ENCODE results near the gene HPGDS.

HPGDS gene

DNA sequence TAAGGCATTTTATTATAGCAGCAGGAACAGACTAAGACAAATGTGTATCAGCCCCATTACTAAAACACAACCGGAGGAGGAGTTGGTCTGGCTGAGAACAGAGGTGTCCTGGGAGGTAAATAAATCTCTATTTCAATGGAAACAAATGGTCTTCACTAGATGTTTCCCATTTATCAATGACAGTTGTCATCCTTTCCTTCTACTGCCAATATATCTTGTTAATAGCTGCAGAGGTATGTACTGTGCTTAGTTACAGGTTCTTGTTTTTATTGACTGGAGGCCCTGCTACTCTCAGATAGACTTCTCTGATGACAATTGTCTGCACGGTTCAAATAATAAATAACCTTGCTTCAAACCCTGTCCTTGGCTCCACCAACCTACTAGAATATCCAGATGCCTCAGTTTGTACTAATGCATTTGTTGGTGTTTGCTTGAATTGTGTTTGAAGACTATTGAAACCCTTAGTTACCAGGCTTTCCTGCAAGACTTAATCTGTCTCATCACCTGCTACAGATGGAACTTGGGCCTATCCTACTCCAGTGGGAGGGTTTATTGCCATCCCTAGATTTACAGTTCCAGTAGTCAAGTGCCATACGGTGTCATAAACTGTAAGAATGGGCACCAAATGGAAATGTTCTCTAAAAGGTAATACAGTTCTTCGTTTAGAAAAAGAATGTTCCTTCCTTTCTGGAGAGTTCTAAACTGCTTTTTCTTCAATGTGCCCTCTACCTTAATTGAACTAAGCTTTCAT is 29.8 kb upstream of the HPGDS start:
- no peaks in the 10 kb centered on the region for H3K9me3 ChIP-seq (ENCODE audit: control insufficient read depth, low read length)
- no peaks in the 10 kb centered on the region for H3K4me1 ChIP-seq (ENCODE audit: control insufficient read depth, insufficient read depth, low read length)
- H3K27me3 ChIP-seq (replicated peaks; ENCODE audit: control insufficient read depth, insufficient read depth, low read length), result no peaks in the 10 kb centered on the region
- H3K4me3 ChIP-seq (ENCODE audit: low read length), result no peak overlapping the region
- no peak overlapping the region for H3K9ac ChIP-seq (ENCODE audit: low read length)
- DNase-seq (ENCODE audit: low read depth), result no peak
- no peaks in the 10 kb centered on the region for H3K36me3 ChIP-seq (ENCODE audit: control insufficient read depth, insufficient read depth, low read length, severe bottlenecking)

DNA sequence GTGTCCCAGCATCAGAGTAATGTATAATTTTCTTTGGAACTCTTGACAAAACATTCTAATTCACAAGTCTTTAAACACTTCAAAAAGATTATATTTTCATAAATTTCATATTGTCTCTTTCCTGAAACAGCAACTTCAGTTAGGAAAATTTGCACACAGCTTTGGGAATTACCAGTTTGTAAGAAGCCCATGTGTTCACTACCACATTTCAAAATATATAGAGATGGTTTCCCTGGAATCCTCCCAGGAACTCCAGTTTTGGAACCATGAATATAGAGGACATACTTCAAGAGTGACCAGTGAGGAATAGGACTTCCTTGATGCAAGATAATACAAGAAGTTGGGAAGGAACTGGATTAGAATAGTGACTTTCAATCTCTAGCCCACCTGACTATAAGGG is 28.7 kb upstream of the HPGDS start:
- Histone ChIP-seq H3K9me3 (ENCODE audit: control insufficient read depth, low read length) (peaks cover 6% of the 10 kb centered on the region), H3K9ac (ENCODE audit: low read length) (no peak overlapping the region), H3K36me3 (ENCODE audit: control insufficient read depth, insufficient read depth, low read length, severe bottlenecking) (no peaks in the 10 kb centered on the region), H3K4me1 (ENCODE audit: control insufficient read depth, insufficient read depth, low read length) (no peaks in the 10 kb centered on the region), H3K27me3 (replicated peaks; ENCODE audit: control insufficient read depth, insufficient read depth, low read length) (no peaks in the 10 kb centered on the region), H3K4me3 (ENCODE audit: low read length) (no peak overlapping the region)
- no peak for DNase-seq (ENCODE audit: low read depth)

GRCh38 chr4:94370533-94371254 is 28.1 kb upstream of the HPGDS start:
- Histone ChIP-seq H3K9me3 (ENCODE audit: control insufficient read depth, low read length) (peaks cover 6% of the 10 kb centered on the region), H3K27me3 (replicated peaks; ENCODE audit: control insufficient read depth, insufficient read depth, low read length) (no peaks in the 10 kb centered on the region), H3K36me3 (ENCODE audit: control insufficient read depth, insufficient read depth, low read length, severe bottlenecking) (no peaks in the 10 kb centered on the region), H3K4me1 (ENCODE audit: control insufficient read depth, insufficient read depth, low read length) (no peaks in the 10 kb centered on the region), H3K4me3 (ENCODE audit: low read length) (no peak overlapping the region), H3K9ac (ENCODE audit: low read length) (no peak overlapping the region)
- no peak for DNase-seq (ENCODE audit: low read depth)

DNA sequence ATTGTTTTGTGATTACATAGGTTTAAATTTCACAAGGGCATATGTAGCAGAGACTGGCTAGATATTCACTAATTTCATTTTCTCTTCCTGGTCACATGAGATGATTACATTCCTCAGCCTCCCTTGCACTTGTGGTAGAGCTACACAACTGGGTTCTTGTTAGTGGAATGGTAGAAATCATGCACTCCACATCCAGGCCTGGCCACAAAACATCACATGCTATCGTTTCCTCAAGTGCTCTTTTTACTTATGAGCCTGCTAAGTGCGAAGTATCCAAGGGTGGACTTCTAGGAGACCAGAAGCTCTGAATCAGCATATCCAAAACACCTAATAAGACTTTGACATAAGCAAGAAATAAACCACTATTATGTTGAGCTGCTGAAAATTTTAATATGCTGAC is 26.4 kb upstream of the HPGDS start:
- no peaks in the 10 kb centered on the region for H3K27me3 ChIP-seq (replicated peaks; ENCODE audit: control insufficient read depth, insufficient read depth, low read length)

GRCh38 chr4:94368459-94368858 is 25.8 kb upstream of the HPGDS start:
- Histone ChIP-seq H3K9ac (ENCODE audit: low read length) (no peak overlapping the region), H3K4me3 (ENCODE audit: low read length) (no peak overlapping the region), H3K36me3 (ENCODE audit: control insufficient read depth, insufficient read depth, low read length, severe bottlenecking) (no peaks in the 10 kb centered on the region), H3K27me3 (replicated peaks; ENCODE audit: control insufficient read depth, insufficient read depth, low read length) (no peaks in the 10 kb centered on the region), H3K9me3 (ENCODE audit: control insufficient read depth, low read length) (peaks cover 6% of the 10 kb centered on the region), H3K4me1 (ENCODE audit: control insufficient read depth, insufficient read depth, low read length) (no peaks in the 10 kb centered on the region)
- DNase-seq (ENCODE audit: low read depth), result no peak

More for the DNA sequence above, 26.4 kb upstream of the HPGDS start:
- no peaks in the 10 kb centered on the region for H3K36me3 ChIP-seq (ENCODE audit: control insufficient read depth, insufficient read depth, low read length, severe bottlenecking)
- no peak overlapping the region for H3K4me3 ChIP-seq (ENCODE audit: low read length)
- no peak overlapping the region for H3K9ac ChIP-seq (ENCODE audit: low read length)
- H3K4me1 ChIP-seq (ENCODE audit: control insufficient read depth, insufficient read depth, low read length), result no peaks in the 10 kb centered on the region
- no peak for DNase-seq (ENCODE audit: low read depth)
- H3K9me3 ChIP-seq (ENCODE audit: control insufficient read depth, low read length), result peaks cover 6% of the 10 kb centered on the region

DNA sequence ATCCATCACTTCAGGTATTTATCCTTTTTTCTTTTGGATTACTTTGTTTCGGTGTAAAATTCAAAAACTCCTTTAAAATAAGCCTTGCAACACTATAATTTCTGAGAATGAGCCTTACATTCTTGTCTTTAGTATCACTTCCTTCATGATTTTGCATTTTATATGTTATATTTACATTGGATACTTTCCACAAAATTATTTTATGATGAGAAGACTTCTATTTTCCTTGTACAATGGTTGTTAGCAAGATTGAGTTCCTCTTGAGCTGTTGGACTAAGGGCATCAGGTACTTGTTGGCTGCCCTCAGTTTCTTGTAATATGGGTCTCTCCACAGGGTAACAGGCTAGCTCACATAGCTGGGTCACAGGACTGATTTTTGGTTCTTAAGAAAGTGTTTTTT is 22.7 kb upstream of the HPGDS start:
- Histone ChIP-seq H3K36me3 (ENCODE audit: control insufficient read depth, insufficient read depth, low read length, severe bottlenecking) (no peaks in the 10 kb centered on the region), H3K9me3 (ENCODE audit: control insufficient read depth, low read length) (peaks cover 6% of the 10 kb centered on the region), H3K4me3 (ENCODE audit: low read length) (no peak overlapping the region), H3K4me1 (ENCODE audit: control insufficient read depth, insufficient read depth, low read length) (no peaks in the 10 kb centered on the region), H3K9ac (ENCODE audit: low read length) (no peak overlapping the region), H3K27me3 (replicated peaks; ENCODE audit: control insufficient read depth, insufficient read depth, low read length) (no peaks in the 10 kb centered on the region)
- peak; percentile 37 for DNase-seq (ENCODE audit: low read depth)

DNA sequence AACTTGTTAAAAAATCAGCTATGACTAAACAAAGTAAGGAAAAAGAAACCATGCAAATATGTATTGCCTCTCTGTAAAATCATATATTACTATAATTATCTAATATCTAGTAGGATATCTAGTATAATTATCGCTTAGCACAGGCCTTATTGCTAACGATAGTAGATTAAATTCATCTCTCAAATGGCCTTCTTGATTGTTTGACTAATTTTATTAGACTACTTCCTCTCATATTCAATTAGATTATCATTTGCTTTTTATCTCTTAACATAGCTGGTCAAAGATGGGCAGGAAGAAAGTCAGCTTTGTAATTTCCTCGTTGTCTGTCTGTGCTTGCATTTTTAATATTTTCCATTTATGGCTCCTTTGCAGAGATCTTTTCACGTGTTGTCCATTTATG is 21.9 kb upstream of the HPGDS start:
- no peak for DNase-seq (ENCODE audit: low read depth)
- H3K9ac ChIP-seq (ENCODE audit: low read length), result no peak overlapping the region
- no peaks in the 10 kb centered on the region for H3K4me1 ChIP-seq (ENCODE audit: control insufficient read depth, insufficient read depth, low read length)
- no peaks in the 10 kb centered on the region for H3K27me3 ChIP-seq (replicated peaks; ENCODE audit: control insufficient read depth, insufficient read depth, low read length)
- H3K4me3 ChIP-seq (ENCODE audit: low read length), result no peak overlapping the region
- H3K9me3 ChIP-seq (ENCODE audit: control insufficient read depth, low read length), result peaks cover 6% of the 10 kb centered on the region
- no peaks in the 10 kb centered on the region for H3K36me3 ChIP-seq (ENCODE audit: control insufficient read depth, insufficient read depth, low read length, severe bottlenecking)

GRCh38 chr4:94363136-94363655 is 20.6 kb upstream of the HPGDS start:
- DNase-seq (ENCODE audit: low read depth), result no peak
- Histone ChIP-seq H3K27me3 (replicated peaks; ENCODE audit: control insufficient read depth, insufficient read depth, low read length) (no peaks in the 10 kb centered on the region), H3K9me3 (ENCODE audit: control insufficient read depth, low read length) (peaks cover 6% of the 10 kb centered on the region), H3K4me3 (ENCODE audit: low read length) (no peak overlapping the region), H3K9ac (ENCODE audit: low read length) (no peak overlapping the region), H3K4me1 (ENCODE audit: control insufficient read depth, insufficient read depth, low read length) (no peaks in the 10 kb centered on the region), H3K36me3 (ENCODE audit: control insufficient read depth, insufficient read depth, low read length, severe bottlenecking) (no peaks in the 10 kb centered on the region)

DNA sequence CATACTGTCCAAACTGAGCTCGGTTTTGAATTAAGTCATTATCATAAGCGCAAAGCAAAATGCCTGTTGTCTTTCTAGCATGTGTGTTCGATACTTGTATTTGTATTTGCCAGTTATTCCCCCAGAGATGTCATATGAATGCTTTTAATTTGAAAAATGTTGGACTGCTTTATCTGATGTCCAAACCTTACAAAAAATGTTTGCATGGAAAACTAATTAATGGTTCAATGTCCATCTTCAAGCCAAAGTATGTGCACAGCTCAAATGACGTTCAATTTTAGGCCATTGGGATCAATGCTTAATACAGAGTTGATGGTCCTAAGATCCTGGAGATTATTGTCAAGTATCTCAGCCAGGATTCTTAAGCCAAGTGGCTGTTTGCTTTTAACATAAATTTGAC is 17.2 kb upstream of the HPGDS start:
- no peaks in the 10 kb centered on the region for H3K9me3 ChIP-seq (ENCODE audit: control insufficient read depth, low read length)
- no peak for DNase-seq (ENCODE audit: low read depth)
- H3K9ac ChIP-seq (ENCODE audit: low read length), result no peak overlapping the region
- no peaks in the 10 kb centered on the region for H3K36me3 ChIP-seq (ENCODE audit: control insufficient read depth, insufficient read depth, low read length, severe bottlenecking)
- H3K27me3 ChIP-seq (replicated peaks; ENCODE audit: control insufficient read depth, insufficient read depth, low read length), result no peaks in the 10 kb centered on the region
- no peak overlapping the region for H3K4me3 ChIP-seq (ENCODE audit: low read length)
- no peaks in the 10 kb centered on the region for H3K4me1 ChIP-seq (ENCODE audit: control insufficient read depth, insufficient read depth, low read length)

DNA sequence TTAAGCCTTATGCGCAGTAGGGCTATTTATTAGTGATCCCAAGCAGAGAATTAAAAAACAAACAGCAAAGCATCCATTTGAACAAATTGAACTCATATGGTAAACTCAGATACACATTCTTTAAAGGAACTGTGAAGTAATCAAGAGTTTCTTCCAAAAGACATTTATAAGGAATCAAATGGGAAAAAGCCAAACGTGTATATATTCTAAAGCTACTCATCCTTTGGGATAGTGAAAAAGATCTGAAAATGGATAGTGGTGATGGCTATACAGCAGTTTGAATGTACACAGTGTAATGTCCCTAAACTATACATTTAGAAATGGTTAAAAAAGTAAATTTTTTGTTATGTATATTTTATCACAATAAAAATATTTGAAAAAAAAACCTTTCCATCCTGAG is 16.6 kb upstream of the HPGDS start:
- no peaks in the 10 kb centered on the region for H3K36me3 ChIP-seq (ENCODE audit: control insufficient read depth, insufficient read depth, low read length, severe bottlenecking)
- H3K27me3 ChIP-seq (replicated peaks; ENCODE audit: control insufficient read depth, insufficient read depth, low read length), result no peaks in the 10 kb centered on the region
- H3K9me3 ChIP-seq (ENCODE audit: control insufficient read depth, low read length), result no peaks in the 10 kb centered on the region
- no peak overlapping the region for H3K9ac ChIP-seq (ENCODE audit: low read length)
- no peaks in the 10 kb centered on the region for H3K4me1 ChIP-seq (ENCODE audit: control insufficient read depth, insufficient read depth, low read length)
- no peak overlapping the region for H3K4me3 ChIP-seq (ENCODE audit: low read length)
- no peak for DNase-seq (ENCODE audit: low read depth)

GRCh38 chr4:94358101-94358500 is 15.5 kb upstream of the HPGDS start:
- Histone ChIP-seq H3K27me3 (replicated peaks; ENCODE audit: control insufficient read depth, insufficient read depth, low read length) (no peaks in the 10 kb centered on the region), H3K36me3 (ENCODE audit: control insufficient read depth, insufficient read depth, low read length, severe bottlenecking) (no peaks in the 10 kb centered on the region), H3K9ac (ENCODE audit: low read length) (no peak overlapping the region)

More at GRCh38 chr4:94358101-94358500, 15.5 kb upstream of the HPGDS start:
- Histone ChIP-seq H3K4me1 (ENCODE audit: control insufficient read depth, insufficient read depth, low read length) (no peaks in the 10 kb centered on the region), H3K4me3 (ENCODE audit: low read length) (no peak overlapping the region), H3K9me3 (ENCODE audit: control insufficient read depth, low read length) (no peaks in the 10 kb centered on the region)
- no peak for DNase-seq (ENCODE audit: low read depth)

Data from adipocyte (in vitro differentiated cells).